SU-DHL-6 (cell line): ENCODE results near the gene TMEM178B.

Experiments
- CTCF ChIP-seq: fragments of 200-600 bp; sonication (generic); IDR thresholded peaks from one replicate; pipeline ENCODE4 v1.5.1; 2017; ENCODE audit warnings: antibody characterized with exemption, mild to moderate bottlenecking, low read length, moderate library complexity; ENCODE audit not compliant: insufficient read depth, poor library complexity, severe bottlenecking
- EZH2phosphoT487 ChIP-seq: fragments of 200-600 bp; sonication (generic), shearing (Covaris generic); conservative IDR thresholded peaks from 2 replicates; pipeline ENCODE4 v1.6.1; 2018; ENCODE audit warnings: mild to moderate bottlenecking, antibody characterized with exemption, low read length, moderate library complexity, mixed read lengths

- no peak for TF ChIP-seq CTCF
- TF ChIP-seq EZH2phosphoT487: no peak
These were observed 189.6 kb downstream of the TMEM178B start for GRCh38 chr7:141263508-141263907.
